HG03108 (cell line): Measurements from ENCODE around the gene COL4A2.
"Not testable (repeated sequence)": the region's sequence is repeated elsewhere in the genome, so short reads cannot be mapped to it uniquely, and the experiment has no call there.

Experiments
- ATAC-seq: cut with Tn5 transposase; IDR thresholded peaks from one replicate; pipeline ENCODE4 v1.9.1; 2021; ENCODE audit warnings: moderate library complexity; ENCODE audit not compliant: unreplicated experiment

Gene COL4A2

GRCh38 chr13:110449219-110450015 lies 142.3 kb downstream of the COL4A2 start:
- ATAC-seq, result no peak

- no peak for ATAC-seq
These were observed 143.2 kb downstream of the COL4A2 start for GRCh38 chr13:110450016-110450900.

- ATAC-seq, result no peak
These were observed 144.1 kb downstream of the COL4A2 start for GRCh38 chr13:110450941-110451730.

- ATAC-seq, result not testable (repeated sequence)
These were observed 146.0 kb downstream of the COL4A2 start for GRCh38 chr13:110453091-110453490.

- no peak for ATAC-seq
These were observed 146.7 kb downstream of the COL4A2 start for GRCh38 chr13:110453797-110454196.

GRCh38 chr13:110454227-110454859 lies 147.3 kb downstream of the COL4A2 start:
- no peak for ATAC-seq

- ATAC-seq, result no peak
These were observed 147.9 kb downstream of the COL4A2 start for GRCh38 chr13:110454956-110455355.

GRCh38 chr13:110455444-110455843 lies 148.4 kb downstream of the COL4A2 start:
- ATAC-seq, result no peak

- ATAC-seq, result peak; percentile 95
These were observed 148.9 kb downstream of the COL4A2 start for GRCh38 chr13:110455941-110456340.

- ATAC-seq, result no peak
These were observed 149.5 kb downstream of the COL4A2 start for GRCh38 chr13:110456550-110456949.

- no peak for ATAC-seq
These were observed 150.3 kb downstream of the COL4A2 start for GRCh38 chr13:110457361-110457760.

GRCh38 chr13:110458017-110458416 lies 150.9 kb downstream of the COL4A2 start:
- no peak for ATAC-seq

GRCh38 chr13:110458594-110459365 lies 151.7 kb downstream of the COL4A2 start:
- ATAC-seq, result no peak

GRCh38 chr13:110462091-110462490 lies 155.0 kb downstream of the COL4A2 start:
- no peak for ATAC-seq

GRCh38 chr13:110463156-110463555 lies 156.1 kb downstream of the COL4A2 start:
- no peak for ATAC-seq

- no peak for ATAC-seq
These were observed 156.9 kb downstream of the COL4A2 start for GRCh38 chr13:110463871-110464510.

- ATAC-seq, result no peak
These were observed 157.7 kb downstream of the COL4A2 start for GRCh38 chr13:110464556-110465333.

GRCh38 chr13:110465696-110466095 lies 158.6 kb downstream of the COL4A2 start:
- no peak for ATAC-seq
